IPS DF 6.9 (cell line): ENCODE measurements around the gene CAMK1G.
A peak's percentile ranks its signal among the peaks of the same experiment; 100 is the strongest.

Source experiments
- DNase-seq: peaks from one replicate; pipeline ENCODE4 v3.0.0-alpha.2; 2013; ENCODE audit warnings: low read depth, low spot score
- H3K27ac ChIP-seq: one replicate; pipeline ENCODE4 v1.5.1; 2013; ENCODE audit warnings: low read length, control low read depth
- H3K27me3 ChIP-seq: 2 replicates; pipeline ENCODE4 v1.6.1; 2013; ENCODE audit warnings: mild to moderate bottlenecking, low read length; ENCODE audit not compliant: control insufficient read depth, insufficient read depth
- H3K36me3 ChIP-seq: 2 replicates; pipeline ENCODE4 v1.6.1; 2013; ENCODE audit warnings: low read length; ENCODE audit not compliant: control insufficient read depth, insufficient read depth
- H3K4me1 ChIP-seq: 2 replicates; pipeline ENCODE4 v1.6.1; 2013; ENCODE audit warnings: low read length; ENCODE audit not compliant: control insufficient read depth, insufficient read depth
- H3K4me3 ChIP-seq: 2 replicates; pipeline ENCODE4 v1.5.1; 2013; ENCODE audit warnings: mild to moderate bottlenecking, low read length
- H3K9me3 ChIP-seq: 2 replicates; pipeline ENCODE4 v1.6.1; 2013; ENCODE audit warnings: low read length, inconsistent platforms; ENCODE audit not compliant: control insufficient read depth, insufficient read depth
- WGBS: extraction: QIAGEN DNeasy Blood & Tissue Kit; methylation state at CpG from one replicate; pipeline ENCODE4 v1.1.7; 2013; ENCODE audit warnings: mixed read lengths, missing lambda C conversion rate; ENCODE audit not compliant: insufficient read length, insufficient coverage; 5-methylcytosine and 5-hydroxymethylcytosine counted together

CAMK1G gene

DNA sequence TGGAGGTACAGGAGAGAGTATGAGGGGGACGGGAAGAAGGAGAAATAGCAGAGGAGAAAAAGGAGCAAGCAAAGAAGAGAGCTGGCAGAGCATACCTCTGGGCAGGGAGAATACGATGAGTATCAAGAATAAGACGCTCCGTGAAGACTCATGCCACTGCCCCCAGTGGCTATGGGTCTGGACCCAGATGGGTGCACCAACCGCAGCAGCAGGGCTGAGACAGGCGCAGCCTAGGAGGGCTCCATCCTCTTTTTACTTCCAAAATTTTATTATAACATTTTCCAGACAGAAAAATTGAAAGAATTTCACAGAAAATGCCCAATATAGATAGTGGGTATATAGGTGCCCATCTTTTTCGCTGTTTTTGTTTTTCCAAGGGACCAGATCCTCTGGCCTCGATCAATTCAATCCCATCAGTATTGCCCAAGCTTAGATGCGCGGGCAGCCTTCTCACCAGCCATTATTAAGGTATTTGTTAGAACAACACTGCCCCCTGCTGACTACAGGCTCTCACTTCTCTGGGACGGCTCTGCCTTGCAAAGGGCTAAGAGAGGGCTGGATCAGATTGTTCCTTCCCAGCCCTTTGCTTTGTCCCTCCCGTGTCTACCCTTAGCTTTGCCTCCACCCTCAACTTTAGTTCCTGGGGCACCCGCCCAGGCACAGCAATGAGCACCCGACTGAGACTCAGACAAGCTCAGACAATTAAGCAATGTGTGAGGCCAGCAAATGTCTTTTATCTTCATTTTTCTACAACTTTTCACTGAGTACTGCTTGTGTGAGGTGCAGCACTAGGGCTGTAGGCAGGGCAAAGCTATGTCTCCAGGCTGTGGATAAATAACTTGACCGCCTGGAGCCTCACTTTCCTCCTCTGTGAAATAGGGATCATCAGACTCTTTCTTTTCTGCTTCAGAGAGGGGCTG, 17.5 kb upstream of the CAMK1G start:
- Histone ChIP-seq H3K4me1 (peaks cover 2% of the 10 kb centered on the region), H3K27ac (no peak overlapping the region), H3K27me3 (no peaks in the 10 kb centered on the region), H3K9me3 (no peaks in the 10 kb centered on the region), H3K4me3 (no peak overlapping the region), H3K36me3 (no peaks in the 10 kb centered on the region)
- WGBS, result no CpG with 5 or more reads among the region's 15 CpGs
- no peak for DNase-seq

DNA sequence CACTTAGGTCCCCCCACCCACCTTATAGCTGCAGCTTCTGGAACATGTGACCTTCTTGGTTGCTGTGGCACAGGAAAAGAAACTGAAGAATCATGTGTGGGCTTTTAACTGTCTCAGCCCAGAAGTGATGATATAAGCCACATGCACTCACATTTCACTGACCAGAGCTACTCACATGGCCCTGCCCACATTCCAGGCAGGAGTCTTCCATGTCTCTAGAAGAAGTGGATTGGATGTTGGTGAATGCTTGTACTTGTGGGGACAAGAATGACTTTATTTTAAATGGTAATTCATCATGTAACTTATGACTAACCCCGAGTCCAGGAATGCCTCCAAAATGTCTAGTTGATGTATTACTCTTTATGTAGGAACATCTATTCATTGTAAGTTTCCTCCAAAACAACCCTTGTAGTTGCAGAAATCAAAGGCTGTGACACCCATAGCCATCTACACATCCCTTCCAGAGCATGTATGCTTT, 15.8 kb upstream of the CAMK1G start:
- Histone ChIP-seq H3K36me3 (no peaks in the 10 kb centered on the region), H3K9me3 (no peaks in the 10 kb centered on the region), H3K27me3 (no peaks in the 10 kb centered on the region), H3K4me1 (peaks cover 2% of the 10 kb centered on the region), H3K27ac (no peak overlapping the region), H3K4me3 (no peak overlapping the region)
- no peak for DNase-seq
- WGBS, result no CpG with 5 or more reads among the region's 1 CpG

DNA sequence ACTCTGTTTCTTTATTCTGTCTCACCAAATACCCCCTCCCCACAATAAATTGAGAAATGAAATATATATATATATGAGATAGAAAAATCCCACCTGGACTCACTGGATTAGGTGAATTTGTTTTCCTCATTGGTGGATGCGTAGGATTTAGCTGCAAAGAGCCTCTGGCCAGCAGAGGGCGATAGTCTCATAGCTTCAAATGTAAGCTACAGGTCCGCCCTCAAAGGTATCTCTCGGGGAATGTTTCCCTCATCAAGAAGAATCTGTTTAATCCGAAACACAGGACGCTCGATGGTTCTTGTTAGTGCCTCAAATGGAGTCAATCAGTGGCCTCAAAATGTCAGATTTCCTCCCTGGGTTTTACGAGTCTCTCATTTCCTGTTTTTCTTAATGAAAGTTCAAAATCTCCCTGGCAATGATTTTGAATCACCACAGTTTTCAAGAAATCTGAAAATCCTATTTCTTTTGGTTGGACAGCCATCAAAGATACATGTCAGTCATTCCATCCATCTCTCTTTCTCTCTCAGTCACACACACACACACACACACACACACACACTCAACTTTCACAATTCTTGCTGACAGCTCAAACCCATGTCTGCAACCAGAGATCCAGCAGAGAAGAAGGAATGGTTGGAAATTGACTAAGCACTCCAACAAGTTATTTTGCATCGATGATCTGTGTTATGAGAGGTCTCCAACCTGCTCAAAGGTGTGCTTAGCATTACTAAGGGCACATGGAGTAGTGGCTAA, 13.9 kb upstream of the CAMK1G start:
- Histone ChIP-seq H3K27ac (no peak overlapping the region), H3K36me3 (no peaks in the 10 kb centered on the region), H3K4me1 (peaks cover 1% of the 10 kb centered on the region), H3K9me3 (no peaks in the 10 kb centered on the region), H3K4me3 (no peak overlapping the region), H3K27me3 (no peaks in the 10 kb centered on the region)
- DNase-seq, result no peak
- WGBS, result no CpG with 5 or more reads among the region's 9 CpGs

DNA sequence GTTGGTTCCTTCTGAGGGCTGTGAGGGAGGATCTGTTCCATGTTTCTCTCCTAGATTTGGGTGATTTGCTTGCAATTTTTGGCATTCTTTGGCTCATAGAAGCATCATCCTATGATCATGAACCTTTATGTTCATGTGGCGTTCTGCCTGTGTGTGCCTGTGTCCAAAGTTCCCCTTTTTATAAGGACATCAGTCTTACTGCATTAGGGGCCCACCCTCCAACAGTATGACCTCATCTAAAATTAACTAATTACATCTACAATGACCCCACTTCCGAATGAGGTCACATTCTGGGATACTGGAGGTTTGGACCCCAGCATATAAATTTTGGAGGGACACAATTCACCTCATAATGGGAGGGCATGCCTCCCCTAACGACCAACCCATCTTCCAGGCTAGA, 12.8 kb upstream of the CAMK1G start:
- WGBS, result no CpG with 5 or more reads among the region's 3 CpGs
- no peaks in the 10 kb centered on the region for H3K9me3 ChIP-seq
- H3K4me3 ChIP-seq, result no peak overlapping the region
- no peak for DNase-seq
- H3K27me3 ChIP-seq, result no peaks in the 10 kb centered on the region
- no peaks in the 10 kb centered on the region for H3K36me3 ChIP-seq
- H3K27ac ChIP-seq, result no peak overlapping the region
- H3K4me1 ChIP-seq, result no peaks in the 10 kb centered on the region

DNA sequence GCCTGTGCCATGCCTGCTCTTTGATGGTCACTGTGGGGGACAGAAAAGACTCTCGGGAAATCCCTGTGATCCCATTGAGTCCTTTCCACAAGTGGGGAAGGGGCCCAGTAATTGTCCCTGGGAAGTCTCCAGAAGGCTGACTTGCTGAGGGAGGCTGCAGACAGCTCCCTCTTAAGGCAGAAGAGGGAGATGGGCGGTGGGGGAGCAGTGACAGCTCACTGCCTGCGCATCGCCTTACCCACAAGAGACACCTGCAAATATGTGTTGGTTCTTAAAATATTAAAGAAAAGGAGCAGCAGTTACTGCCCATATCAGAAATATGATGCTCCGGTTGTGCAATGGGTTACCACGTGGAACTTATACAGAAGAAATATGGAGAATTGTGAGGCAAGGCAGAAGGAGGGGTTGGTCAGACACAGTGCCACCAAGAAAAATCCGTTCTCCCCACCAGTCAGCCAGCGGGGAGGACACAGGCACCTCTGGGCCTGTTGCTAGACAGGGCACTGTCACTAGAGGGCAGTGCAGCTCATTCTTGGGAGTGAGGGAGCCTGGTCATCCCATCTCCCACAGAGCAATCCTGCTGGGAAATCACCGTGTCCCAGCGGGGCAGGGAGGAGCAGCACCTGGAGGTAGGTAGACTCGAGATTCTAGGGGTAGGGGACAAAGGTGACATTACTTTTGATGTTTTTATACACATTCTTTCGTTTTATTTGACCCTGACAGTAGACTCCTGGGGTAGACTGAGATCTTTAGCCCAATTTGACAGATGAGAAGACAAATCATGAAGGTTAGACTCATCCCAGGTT, 6.9 kb upstream of the CAMK1G start:
- no peaks in the 10 kb centered on the region for H3K9me3 ChIP-seq
- peak; percentile 52 for DNase-seq
- no peaks in the 10 kb centered on the region for H3K27me3 ChIP-seq
- H3K4me3 ChIP-seq, result no peak overlapping the region
- no peaks in the 10 kb centered on the region for H3K36me3 ChIP-seq
- H3K27ac ChIP-seq, result no peak overlapping the region
- WGBS, result no CpG with 5 or more reads among the region's 12 CpGs
- peaks cover 1% of the 10 kb centered on the region; the same call in 1 of the 2 replicates for H3K4me1 ChIP-seq

DNA sequence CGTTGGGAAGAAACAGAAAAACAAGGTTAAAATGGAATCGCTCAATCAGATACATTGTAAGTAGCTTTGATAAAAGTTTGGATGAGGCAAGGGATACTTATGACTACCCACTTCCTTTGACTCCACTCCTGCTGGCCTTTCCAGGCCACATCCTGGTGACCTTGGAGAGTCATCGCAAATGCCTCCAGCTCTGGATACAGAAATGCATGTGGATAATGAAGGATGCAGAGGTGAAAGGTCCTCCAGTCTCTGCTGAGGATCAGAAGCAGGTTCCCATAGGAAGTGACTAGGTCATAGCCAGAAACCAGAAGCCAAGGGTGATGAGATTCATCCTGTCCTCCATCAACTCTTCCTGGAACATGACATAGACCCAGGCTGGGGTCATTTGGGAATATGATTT, 6.2 kb upstream of the CAMK1G start:
- DNase-seq, result no peak
- H3K4me1 ChIP-seq, result peaks cover 1% of the 10 kb centered on the region; the same call in 1 of the 2 replicates
- H3K36me3 ChIP-seq, result no peaks in the 10 kb centered on the region
- WGBS, result no CpG with 5 or more reads among the region's 3 CpGs
- no peak overlapping the region for H3K4me3 ChIP-seq
- no peaks in the 10 kb centered on the region for H3K27me3 ChIP-seq
- no peaks in the 10 kb centered on the region for H3K9me3 ChIP-seq
- H3K27ac ChIP-seq, result no peak overlapping the region

DNA sequence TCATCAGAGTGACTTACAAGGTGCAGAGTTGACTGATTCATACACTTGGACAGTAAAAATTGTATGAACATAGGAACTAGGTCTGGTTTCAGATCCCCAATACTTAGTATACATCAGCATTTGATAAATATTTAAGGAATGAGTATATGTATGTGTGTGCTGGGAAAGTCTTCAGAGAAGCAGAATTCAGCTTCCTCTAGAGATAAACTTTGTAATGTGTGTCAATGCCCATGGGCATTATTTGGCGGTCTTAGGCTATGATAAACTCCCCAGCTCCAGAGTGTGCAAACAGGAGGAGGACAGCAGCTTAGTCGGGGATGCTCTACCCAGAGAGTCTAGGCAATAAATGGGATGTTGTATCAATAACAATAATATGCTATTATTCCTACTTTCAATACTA, 2.9 kb upstream of the CAMK1G start:
- H3K4me1 ChIP-seq, result peaks cover 3% of the 10 kb centered on the region; the same call in 1 of the 2 replicates
- WGBS, result no CpG with 5 or more reads among the region's 2 CpGs
- no peak overlapping the region for H3K27ac ChIP-seq
- no peak overlapping the region for H3K4me3 ChIP-seq
- no peaks in the 10 kb centered on the region for H3K36me3 ChIP-seq
- DNase-seq, result no peak
- no peaks in the 10 kb centered on the region for H3K9me3 ChIP-seq
- peaks cover 5% of the 10 kb centered on the region; the same call in 1 of the 2 replicates for H3K27me3 ChIP-seq

DNA sequence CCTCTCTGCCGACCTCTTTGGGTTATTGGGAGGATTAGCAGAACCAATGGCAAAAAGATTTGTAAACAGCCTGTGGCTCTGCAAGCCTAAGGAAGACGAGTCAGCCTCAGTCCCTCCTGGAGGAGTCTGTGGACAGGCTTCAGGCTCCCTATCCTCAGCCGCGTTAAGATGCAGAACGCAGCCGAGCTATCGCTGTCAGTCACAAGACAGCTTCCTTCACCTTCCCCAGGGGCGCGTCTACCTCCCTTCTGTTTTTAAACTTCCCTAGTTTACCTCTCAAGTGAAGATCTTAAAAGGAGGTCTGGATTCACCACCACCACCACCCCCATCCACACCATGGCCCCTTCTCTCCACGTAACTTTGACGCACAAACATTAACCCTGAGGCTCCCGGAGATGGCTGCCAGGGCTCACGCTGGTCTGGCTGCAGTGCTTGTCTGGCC, 738 bp downstream of the CAMK1G start:
- Histone ChIP-seq H3K4me1 (peaks cover 2% of the 10 kb centered on the region; the same call in 1 of the 2 replicates), H3K36me3 (no peaks in the 10 kb centered on the region), H3K9me3 (no peaks in the 10 kb centered on the region), H3K27me3 (peaks cover 5% of the 10 kb centered on the region; the same call in 1 of the 2 replicates), H3K27ac (no peak overlapping the region), H3K4me3 (no peak overlapping the region)
- no CpG with 5 or more reads among the region's 13 CpGs for WGBS
- DNase-seq, result no peak

DNA sequence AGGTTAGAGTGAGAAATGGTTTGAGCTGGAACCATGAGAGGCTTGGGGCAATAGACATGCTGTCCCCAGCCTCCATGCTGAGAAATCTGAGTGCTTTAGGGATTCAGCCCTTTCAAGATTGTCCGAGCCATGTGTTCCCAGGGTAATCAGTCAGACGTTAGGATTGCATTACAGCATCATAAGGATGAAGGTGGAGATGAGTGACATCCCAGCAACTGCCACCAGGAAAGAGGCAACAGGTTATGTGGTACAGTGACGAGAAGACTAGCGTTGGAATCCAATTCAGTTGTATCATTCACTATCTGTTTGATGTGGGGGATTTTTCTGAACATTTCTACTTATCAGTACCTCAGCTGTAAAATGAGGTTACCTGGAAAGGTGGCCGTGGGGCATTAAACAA, 1.7 kb downstream of the CAMK1G start:
- Histone ChIP-seq H3K27me3 (peaks cover 5% of the 10 kb centered on the region; the same call in 1 of the 2 replicates), H3K4me1 (peaks cover 2% of the 10 kb centered on the region; the same call in 1 of the 2 replicates), H3K9me3 (no peaks in the 10 kb centered on the region), H3K27ac (no peak overlapping the region), H3K4me3 (no peak overlapping the region), H3K36me3 (no peaks in the 10 kb centered on the region)
- DNase-seq, result no peak
- no CpG with 5 or more reads among the region's 5 CpGs for WGBS

DNA sequence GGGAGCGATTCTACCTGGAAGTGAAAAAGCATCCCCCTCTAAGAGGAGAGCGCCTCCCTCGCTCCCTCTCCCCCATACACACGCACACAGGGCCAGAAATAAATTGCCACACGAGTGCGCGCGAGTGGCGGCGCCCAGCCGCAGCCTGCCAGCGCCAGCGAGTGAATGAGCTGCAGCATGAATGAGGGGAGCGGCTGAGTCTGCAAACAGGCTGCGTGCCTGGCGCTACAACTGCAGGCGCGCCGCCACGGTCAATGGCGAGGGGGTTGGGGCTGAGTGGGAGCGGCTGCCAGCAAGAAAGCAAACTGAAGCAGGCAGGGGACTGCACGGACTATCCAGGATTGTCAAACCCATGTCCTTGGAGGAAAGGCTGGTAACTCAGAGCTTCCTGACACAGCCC, 2.2 kb downstream of the CAMK1G start:
- Histone ChIP-seq H3K36me3 (no peaks in the 10 kb centered on the region), H3K27ac (no peak overlapping the region), H3K9me3 (no peaks in the 10 kb centered on the region), H3K4me1 (peaks cover 2% of the 10 kb centered on the region; the same call in 1 of the 2 replicates), H3K4me3 (peak overlapping the region; percentile 1; the same call in 1 of the 2 replicates), H3K27me3 (peaks cover 5% of the 10 kb centered on the region; the same call in 1 of the 2 replicates)
- WGBS, result no CpG with 5 or more reads among the region's 23 CpGs
- no peak for DNase-seq
